Central memory CD8-positive, alpha-beta T cell (primary cell): Measurements from ENCODE around the gene TNFSF10.
A peak's percentile ranks its signal among the peaks of the same experiment; 100 is the strongest.
"Not testable (repeated sequence)": the region's sequence is repeated elsewhere in the genome, so short reads cannot be mapped to it uniquely, and the experiment has no call there.

ENCODE experiments used
- ATAC-seq: fragments of 150-1000 bp; cut with Tn5 transposase; replicated peaks from 2 replicates; pipeline ENCODE4 v1.10.0; 2022; ENCODE audit warnings: mild to moderate bottlenecking, moderate FRiP score, moderate number of reproducible peaks; ENCODE audit not compliant: poor library complexity, severe bottlenecking; ENCODE audit errors: extremely low read depth
- DNase-seq, 2 donors: peaks; one replicate each; pipeline ENCODE4 v3.0.0; 2021; ENCODE audit warnings: low spot score in 2 of 2
- H3K27ac Mint-ChIP-seq: one replicate; pipeline ENCODE4 v1.8.0; 2022; ENCODE audit warnings: low read depth, mild to moderate bottlenecking, moderate library complexity, mixed read lengths
- H3K27me3 Mint-ChIP-seq: one replicate; pipeline ENCODE4 v1.8.0; 2022; ENCODE audit warnings: mixed read lengths
- H3K36me3 Mint-ChIP-seq: one replicate; pipeline ENCODE4 v1.8.0; 2022; ENCODE audit warnings: mild to moderate bottlenecking, moderate library complexity, mixed read lengths; ENCODE audit not compliant: insufficient read depth
- H3K4me1 Mint-ChIP-seq: one replicate; pipeline ENCODE4 v1.8.0; 2022; ENCODE audit warnings: mixed read lengths
- H3K4me3 Mint-ChIP-seq: one replicate; pipeline ENCODE4 v1.8.0; 2022; ENCODE audit warnings: mild to moderate bottlenecking, moderate library complexity, mixed read lengths
- H3K9me3 Mint-ChIP-seq: one replicate; pipeline ENCODE4 v1.8.0; 2022; ENCODE audit warnings: mixed read lengths

The TNFSF10 gene

GRCh38 chr3:172522871-172523818 lies at the start of gene TNFSF10:
Gene TNFSF10 (minus strand): TSS chr3:172523430. CDS start chr3:172523384, 46 bp downstream.
- no peaks in the 10 kb centered on the region for H3K9me3 Mint-ChIP-seq
- H3K36me3 Mint-ChIP-seq: peaks cover 5% of the 10 kb centered on the region
- peaks cover 53% of the 10 kb centered on the region for H3K4me1 Mint-ChIP-seq

GRCh38 chr3:172569128-172570008 lies 46.1 kb upstream of the TNFSF10 start:
- Mint-ChIP-seq H3K27ac (no peak overlapping the region), H3K4me3 (no peak overlapping the region), H3K27me3 (no peaks in the 10 kb centered on the region), H3K36me3 (no peaks in the 10 kb centered on the region), H3K9me3 (peaks cover 9% of the 10 kb centered on the region), H3K4me1 (no peaks in the 10 kb centered on the region)
- no peak for DNase-seq
- no peak for ATAC-seq

More at GRCh38 chr3:172522871-172523818, at the start of gene TNFSF10:
- peak; percentile 30 to 41 for DNase-seq
- Mint-ChIP-seq H3K27me3 (no peaks in the 10 kb centered on the region), H3K27ac (peak within 1 kb of the TSS; percentile 95), H3K4me3 (peak within 1 kb of the TSS; percentile 84)
- ATAC-seq: peak; percentile 74

GRCh38 chr3:172568701-172569100 lies 45.5 kb upstream of the TNFSF10 start:
- peaks cover 5% of the 10 kb centered on the region for H3K4me1 Mint-ChIP-seq
- H3K36me3 Mint-ChIP-seq: no peaks in the 10 kb centered on the region
- no peak for ATAC-seq
- H3K27me3 Mint-ChIP-seq: no peaks in the 10 kb centered on the region
- H3K4me3 Mint-ChIP-seq: no peak overlapping the region
- H3K27ac Mint-ChIP-seq: no peak overlapping the region
- no peak for DNase-seq
- H3K9me3 Mint-ChIP-seq: peaks cover 9% of the 10 kb centered on the region

GRCh38 chr3:172566785-172567184 lies 43.6 kb upstream of the TNFSF10 start:
- not testable (repeated sequence) for ATAC-seq, H3K27me3 Mint-ChIP-seq, H3K27ac Mint-ChIP-seq, H3K4me3 Mint-ChIP-seq, H3K36me3 Mint-ChIP-seq, H3K9me3 Mint-ChIP-seq, DNase-seq
- H3K4me1 Mint-ChIP-seq: peaks cover 23% of the 10 kb centered on the region

GRCh38 chr3:172564499-172564898 lies 41.3 kb upstream of the TNFSF10 start:
- peaks cover 25% of the 10 kb centered on the region for H3K4me1 Mint-ChIP-seq
- no peak overlapping the region for H3K4me3 Mint-ChIP-seq
- no peak overlapping the region for H3K27ac Mint-ChIP-seq
- peaks cover 9% of the 10 kb centered on the region for H3K9me3 Mint-ChIP-seq
- no peak for DNase-seq
- H3K27me3 Mint-ChIP-seq: no peaks in the 10 kb centered on the region
- peaks cover 7% of the 10 kb centered on the region for H3K36me3 Mint-ChIP-seq
- ATAC-seq: no peak

- Mint-ChIP-seq H3K9me3 (peaks cover 3% of the 10 kb centered on the region), H3K4me3 (peak overlapping the region; percentile 71), H3K36me3 (peaks cover 7% of the 10 kb centered on the region), H3K27me3 (no peaks in the 10 kb centered on the region), H3K4me1 (peaks cover 25% of the 10 kb centered on the region), H3K27ac (peak overlapping the region; percentile 88)
- DNase-seq (no peak), ATAC-seq (peak; percentile 50)
Measured at GRCh38 chr3:172562871-172563865, 39.9 kb upstream of the TNFSF10 start.

GRCh38 chr3:172561897-172562640 lies 38.8 kb upstream of the TNFSF10 start:
- Mint-ChIP-seq H3K27ac (peak overlapping the region; percentile 88), H3K4me1 (peaks cover 30% of the 10 kb centered on the region), H3K36me3 (peaks cover 7% of the 10 kb centered on the region), H3K27me3 (no peaks in the 10 kb centered on the region), H3K4me3 (peak overlapping the region; percentile 71), H3K9me3 (no peaks in the 10 kb centered on the region)
- no peak for ATAC-seq
- DNase-seq: no peak

GRCh38 chr3:172560586-172560985 lies 37.4 kb upstream of the TNFSF10 start:
- Mint-ChIP-seq H3K4me3 (no peak overlapping the region), H3K9me3 (no peaks in the 10 kb centered on the region), H3K27ac (no peak overlapping the region), H3K4me1 (peaks cover 30% of the 10 kb centered on the region), H3K27me3 (no peaks in the 10 kb centered on the region), H3K36me3 (peaks cover 7% of the 10 kb centered on the region)
- DNase-seq (no peak), ATAC-seq (no peak)

- Mint-ChIP-seq H3K27ac (no peak overlapping the region), H3K4me3 (no peak overlapping the region), H3K36me3 (peaks cover 7% of the 10 kb centered on the region), H3K9me3 (no peaks in the 10 kb centered on the region), H3K27me3 (no peaks in the 10 kb centered on the region), H3K4me1 (peaks cover 30% of the 10 kb centered on the region)
- ATAC-seq: no peak
- DNase-seq: no peak
Measured at GRCh38 chr3:172560026-172560425, 36.8 kb upstream of the TNFSF10 start.

- no peak for DNase-seq
- peaks cover 29% of the 10 kb centered on the region for H3K4me1 Mint-ChIP-seq
Measured at GRCh38 chr3:172559020-172559419, 35.8 kb upstream of the TNFSF10 start.

GRCh38 chr3:172557515-172558220 lies 34.4 kb upstream of the TNFSF10 start:
- Mint-ChIP-seq H3K36me3 (peaks cover 5% of the 10 kb centered on the region), H3K27me3 (no peaks in the 10 kb centered on the region), H3K4me3 (no peak overlapping the region), H3K9me3 (no peaks in the 10 kb centered on the region), H3K4me1 (peaks cover 15% of the 10 kb centered on the region), H3K27ac (no peak overlapping the region)
- DNase-seq (no peak), ATAC-seq (no peak)

More at GRCh38 chr3:172559020-172559419, 35.8 kb upstream of the TNFSF10 start:
- Mint-ChIP-seq H3K4me3 (no peak overlapping the region), H3K36me3 (peaks cover 7% of the 10 kb centered on the region), H3K27me3 (no peaks in the 10 kb centered on the region), H3K27ac (no peak overlapping the region), H3K9me3 (no peaks in the 10 kb centered on the region)
- ATAC-seq: no peak
